Activated naive CD4-positive, alpha-beta T cell treated with Interleukin-2 at 50 U/mL for 16 hours (primary cell): ENCODE measurements around the gene COX6B1.
"Not testable (repeated sequence)": the region's sequence is repeated elsewhere in the genome, so short reads cannot be mapped to it uniquely, and the experiment has no call there.

Source experiments
- DNase-seq: peaks from one replicate; pipeline ENCODE4 v3.0.0-alpha.2; 2020

COX6B1 gene

DNA sequence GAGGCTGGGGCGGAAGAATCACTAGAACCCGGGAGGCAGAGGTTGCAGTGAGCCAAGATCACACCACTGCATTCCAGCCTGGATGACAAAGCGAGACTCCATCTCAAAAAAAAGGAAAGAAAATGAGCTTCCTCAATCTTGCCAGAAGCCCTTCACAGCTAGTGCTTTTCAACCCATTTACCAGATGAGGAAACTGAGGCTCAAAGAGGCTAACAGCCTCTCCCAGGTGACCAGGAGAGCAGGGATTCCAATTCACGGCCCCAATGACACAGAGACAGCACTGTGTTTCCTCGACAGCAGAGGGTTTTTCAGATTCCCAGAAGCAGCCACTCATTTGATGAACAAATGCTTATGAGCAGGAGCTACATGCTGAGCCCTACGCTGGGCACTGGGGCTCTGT lies 21.4 kb downstream of the COX6B1 start:
- no peak for DNase-seq

DNA sequence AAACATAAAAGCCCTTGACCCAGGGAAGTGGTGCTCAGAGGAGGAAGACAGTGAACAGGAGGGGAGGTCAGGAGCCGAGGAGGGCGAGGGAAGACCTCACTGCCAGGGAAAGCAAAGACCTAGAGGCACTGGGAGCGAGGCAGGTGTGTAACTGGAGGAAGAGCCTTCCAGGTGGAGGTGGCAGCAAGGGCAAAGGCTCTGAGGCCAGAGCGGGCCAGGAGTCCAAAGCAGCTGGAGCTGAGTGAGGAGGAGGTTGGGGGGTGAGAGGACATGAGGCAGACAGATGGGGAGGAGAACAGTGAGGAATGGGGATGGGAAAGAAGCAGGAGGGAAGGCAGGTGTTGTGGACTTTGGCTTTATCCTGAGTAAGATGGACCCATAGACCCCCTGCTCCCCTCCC lies 21.9 kb downstream of the COX6B1 start:
- no peak for DNase-seq

DNA sequence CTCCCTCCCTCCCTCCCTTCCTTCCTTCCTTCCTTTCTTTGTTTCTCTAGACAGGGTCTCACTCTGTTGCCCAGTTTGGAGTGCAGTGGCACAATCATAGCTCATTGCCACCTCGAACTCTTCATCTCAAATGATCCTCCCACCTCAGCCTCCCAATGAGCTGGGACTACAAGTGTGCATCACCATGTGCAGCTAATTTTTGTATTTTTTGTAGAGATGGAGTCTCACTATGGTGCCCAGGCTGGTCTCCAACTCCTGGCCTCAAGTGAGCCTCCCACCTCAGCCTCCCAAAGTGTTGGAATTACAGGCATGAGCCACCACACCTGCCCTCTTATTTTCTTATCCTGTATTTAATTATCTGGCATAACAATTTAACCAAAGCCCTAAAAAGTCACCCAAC lies 22.6 kb downstream of the COX6B1 start:
- no peak for DNase-seq

DNA sequence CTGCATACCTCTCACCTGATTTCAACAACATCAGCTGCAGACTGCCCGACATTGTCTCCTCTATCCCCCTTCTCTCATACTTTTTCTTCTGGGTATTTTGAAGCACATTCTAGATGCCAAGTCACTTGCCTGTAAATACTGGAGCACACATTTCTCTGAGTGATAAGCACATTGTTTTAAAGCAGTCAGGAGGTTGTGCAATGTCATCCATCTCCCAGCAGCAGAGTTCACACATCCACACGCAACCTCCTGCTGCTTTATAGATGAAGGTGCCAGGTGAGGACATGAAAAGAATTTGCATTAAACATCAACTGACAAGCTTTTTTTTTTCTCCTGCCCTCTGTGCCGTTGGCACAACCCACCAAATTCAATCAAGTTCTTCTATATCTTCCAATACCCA lies 23.7 kb downstream of the COX6B1 start:
- DNase-seq = no peak

DNA sequence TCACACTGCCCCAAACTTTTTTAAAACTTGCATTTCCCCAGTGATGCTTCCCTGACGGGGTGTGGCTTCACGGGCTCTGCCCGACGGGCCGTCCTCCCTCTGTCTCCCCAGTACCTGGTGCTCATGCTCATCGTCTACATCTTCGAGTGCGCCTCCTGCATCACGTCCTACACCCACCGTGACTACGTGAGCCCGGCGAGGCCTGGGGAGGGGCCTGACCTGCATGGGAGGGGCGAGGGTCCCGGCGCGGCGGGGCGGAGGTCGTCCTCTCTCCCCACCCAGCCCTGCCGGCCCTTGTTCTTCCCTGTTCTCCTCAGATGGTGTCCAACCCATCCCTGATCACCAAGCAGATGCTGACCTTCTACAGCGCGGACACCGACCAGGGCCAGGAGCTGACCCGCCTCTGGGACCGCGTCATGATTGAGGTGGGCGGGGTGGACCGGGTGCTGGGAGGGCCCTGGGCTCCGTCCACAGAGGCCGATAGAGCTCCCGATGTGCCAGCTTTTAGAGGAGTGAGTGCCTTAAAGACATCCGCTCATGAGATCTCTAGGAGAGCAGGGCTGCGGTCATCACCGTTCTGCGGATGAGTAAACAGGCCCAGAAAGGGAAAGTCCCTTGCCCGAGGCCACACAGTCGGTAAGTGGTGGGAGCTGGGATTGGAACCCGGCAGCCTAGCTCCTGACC lies 25.1 kb downstream of the COX6B1 start:
- DNase-seq = peak; percentile 63

DNA sequence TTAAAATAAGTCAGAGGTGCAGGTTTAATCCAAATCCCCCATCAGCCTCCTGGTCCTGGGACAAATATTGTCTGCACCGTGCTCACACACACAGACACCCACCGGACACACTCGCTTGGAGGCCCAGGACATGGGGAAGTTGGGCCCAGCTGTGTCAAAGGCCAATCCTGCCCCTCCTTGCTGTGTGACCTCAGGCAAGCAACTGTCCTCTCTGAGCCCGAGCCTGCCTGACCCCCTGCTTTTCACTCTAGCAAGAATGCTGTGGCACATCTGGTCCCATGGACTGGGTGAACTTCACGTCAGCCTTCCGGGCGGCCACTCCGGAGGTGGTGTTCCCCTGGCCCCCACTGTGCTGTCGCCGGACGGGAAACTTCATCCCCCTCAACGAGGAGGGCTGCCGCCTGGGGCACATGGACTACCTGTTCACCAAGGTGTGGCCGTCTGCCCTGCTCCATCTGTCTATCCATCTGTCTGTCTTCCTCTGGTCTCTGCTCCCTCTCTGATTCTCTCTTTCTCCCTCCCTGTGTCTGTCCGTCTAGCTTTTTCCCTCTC lies 27.5 kb downstream of the COX6B1 start:
- no peak for DNase-seq

DNA sequence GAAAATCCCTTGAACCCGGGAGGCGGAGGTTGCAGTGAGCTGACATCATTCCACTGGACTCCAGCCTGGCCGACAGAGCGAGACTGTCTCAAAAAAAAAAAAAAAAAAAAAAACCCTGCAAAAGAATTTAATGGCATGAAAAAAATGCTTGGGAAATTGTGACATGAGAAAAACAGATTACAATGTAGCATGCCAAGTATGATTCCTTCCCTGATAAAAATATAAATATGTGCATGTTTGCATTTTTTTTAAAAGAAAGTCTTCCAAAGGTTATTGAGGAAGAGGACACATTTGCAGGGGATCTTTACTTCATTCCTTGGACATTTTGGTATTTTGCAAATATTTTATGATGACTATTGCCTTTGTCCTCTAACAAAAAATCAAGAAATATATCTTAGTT lies 41.7 kb downstream of the COX6B1 start:
- DNase-seq = no peak

DNA sequence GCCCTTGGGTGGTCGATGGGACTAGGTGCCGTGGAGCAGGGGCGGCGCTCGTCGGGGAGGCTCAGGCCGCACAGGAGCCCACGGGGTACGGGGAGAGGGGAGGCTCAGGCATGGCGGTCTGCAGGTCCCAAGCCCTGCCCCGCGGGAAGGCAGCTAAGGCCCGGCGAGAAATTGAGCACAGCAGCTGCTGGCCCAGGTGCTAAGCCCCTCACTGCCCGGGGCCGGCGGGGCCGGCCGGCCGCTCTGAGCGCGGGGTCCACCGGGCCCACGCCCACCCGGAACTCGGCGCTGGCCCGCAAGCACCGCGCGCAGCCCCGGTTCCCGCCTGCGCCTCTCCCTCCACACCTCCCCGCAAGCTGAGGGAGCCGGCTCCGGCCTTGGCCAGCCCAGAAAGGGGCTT lies 43.0 kb downstream of the COX6B1 start:
- not testable (repeated sequence) for DNase-seq

DNA sequence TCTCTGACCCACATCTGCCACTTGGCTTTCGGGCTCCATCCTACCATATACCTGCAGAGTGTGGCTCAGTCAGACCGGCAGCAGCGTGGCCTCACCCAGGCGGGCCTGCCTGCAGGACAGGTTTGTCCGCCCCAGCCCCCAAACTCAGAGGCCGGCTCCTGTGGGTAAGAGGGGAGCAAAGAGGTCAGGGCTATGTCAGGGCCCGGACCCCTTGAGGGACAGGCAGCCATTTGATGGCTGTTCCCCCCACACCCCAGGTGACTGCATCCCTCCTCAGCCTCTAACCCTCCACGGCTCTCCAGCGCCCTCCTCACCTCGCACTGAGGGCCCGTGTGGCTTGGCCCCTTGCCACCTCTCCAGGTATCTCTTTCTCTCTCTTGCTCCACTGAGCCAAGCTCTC lies 43.9 kb downstream of the COX6B1 start:
- DNase-seq = no peak

DNA sequence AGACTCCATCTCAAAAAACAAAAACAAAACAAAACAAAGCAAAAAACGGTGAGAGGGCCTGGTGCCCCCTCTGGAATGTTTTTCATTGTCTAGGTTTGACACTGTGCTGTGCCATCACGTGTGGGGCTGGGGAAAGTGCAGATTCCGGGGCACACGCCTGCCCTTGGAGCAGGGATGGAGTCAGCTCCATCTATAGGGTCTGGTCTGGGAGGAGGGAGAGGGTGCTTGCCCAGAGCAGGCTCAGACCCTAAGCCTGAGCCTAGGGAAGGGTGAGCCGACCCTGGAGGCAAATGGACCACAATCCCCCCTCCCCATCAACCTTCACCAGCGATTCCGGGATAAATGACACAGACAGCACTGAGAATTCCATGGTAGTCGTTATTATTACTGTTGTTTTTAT lies 45.3 kb downstream of the COX6B1 start:
- DNase-seq = no peak

DNA sequence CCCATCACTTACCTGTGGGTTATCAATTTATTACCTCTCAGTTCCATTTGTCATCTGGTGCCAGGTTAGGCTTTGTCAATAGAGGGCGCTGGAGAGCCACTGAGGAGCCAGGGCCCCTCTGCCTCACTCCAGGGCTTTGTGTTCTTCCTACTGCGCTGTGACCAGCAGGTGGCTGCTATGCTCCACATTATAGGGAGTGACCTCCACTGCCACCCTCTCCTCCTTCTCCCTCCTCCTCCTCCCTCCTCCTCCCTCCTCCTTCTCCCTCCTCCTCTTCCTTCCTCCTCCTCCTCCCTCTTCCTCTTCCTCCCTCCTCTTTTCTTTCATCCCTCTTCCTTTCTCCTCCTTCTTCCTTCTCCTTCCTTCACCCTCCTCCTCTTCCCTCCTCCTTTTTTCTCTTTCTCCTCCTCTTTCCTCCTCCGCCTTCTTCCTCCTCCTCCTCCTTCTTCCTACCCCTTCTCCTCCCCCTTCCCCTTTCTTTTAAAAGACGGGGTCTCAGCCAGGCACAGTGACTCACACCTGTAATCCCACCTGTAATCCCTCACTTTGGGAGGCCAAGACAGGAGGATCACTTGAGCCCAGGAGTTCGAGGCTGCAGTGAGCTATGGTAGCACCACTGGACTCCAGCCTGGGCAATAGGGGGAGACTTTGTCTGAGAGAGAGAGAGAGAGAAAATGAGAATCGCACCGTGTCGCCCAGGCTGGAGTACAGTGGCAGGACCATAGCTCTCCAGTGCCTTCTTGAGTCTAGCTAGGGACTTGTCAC lies 45.9 kb downstream of the COX6B1 start:
- peak; percentile 91 for DNase-seq

DNA sequence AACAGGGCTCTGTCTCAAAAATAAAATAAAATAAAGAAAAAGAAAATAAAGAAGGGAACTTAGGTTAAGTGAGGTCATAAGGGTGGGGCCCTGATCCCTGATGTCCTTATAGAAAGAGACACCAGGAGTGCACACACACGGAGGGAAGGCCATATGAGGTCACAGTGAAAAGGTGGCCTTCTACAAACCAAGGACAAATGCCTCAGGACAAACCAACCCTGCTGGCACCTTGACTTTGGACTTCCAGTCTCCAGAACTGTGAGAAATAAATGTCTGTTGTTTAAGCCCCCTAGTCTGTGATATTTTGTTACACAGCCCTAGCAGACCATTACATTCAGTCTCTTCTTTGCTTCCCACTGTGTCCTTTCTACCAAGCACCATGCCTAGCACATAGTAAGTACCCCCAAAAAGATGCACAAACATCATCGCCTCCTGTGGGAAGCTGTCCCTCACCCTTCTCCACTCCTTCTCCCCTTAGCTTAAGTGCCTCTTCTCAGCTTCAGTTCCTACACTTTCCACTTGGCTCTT lies 47.8 kb downstream of the COX6B1 start:
- DNase-seq = no peak

DNA sequence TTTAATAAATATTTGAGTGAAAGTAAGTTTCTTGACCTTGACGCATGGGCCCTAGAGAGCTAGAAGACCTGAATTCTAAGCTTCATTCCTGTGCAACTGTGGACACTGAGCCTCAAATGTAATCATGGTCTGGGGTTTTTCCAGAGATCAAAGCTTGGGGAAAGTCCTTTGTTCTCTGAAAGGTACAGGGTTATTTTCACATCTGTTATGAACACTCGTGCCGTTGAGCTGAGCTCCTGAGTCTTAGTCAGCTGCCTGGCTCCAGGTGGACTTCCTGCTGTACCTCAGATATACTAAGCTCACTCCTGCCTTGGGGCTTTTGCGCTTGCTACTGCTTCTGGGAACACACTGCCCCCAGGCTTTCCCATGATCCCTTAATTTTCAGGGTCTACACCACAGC lies 48.7 kb downstream of the COX6B1 start:
- DNase-seq = no peak

DNA sequence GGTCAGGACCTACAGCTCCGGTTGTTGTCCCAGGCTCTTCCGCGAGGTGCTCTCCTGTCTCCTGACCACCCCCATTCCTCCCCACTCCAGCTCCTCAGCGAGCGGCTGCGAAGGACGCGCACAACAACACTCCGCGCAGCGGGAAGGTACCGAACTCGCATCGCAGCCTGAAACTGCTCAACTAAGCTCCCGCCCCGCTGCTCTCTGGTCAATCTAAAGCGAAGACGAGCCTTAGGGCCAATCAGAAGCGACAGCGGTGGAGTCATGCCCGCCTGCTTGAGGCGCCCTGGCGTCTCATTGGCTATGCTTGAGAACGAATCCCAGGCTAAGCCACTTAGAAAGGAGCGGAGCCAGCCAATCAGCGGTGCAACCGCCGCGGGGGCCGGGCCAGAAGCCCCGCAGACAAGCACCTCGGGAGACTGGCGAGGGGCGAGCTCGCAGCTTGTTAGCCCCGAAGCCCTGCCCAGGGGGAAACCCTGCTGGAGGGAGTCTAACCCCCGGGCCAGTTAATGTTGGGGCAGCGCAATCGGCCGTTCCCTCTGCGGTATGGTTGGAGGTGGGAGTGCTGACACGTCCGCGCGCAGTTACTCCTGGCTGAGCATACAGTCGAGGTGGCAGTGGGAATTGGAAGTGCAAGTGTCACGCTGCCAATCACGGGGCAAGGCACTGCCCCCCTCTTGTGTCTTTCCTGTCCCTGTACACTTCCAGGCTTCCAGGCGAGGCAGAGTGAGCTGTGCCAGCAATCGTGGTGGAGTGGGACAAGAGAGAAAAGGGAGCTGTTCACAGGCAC lies 54.3 kb downstream of the COX6B1 start:
- DNase-seq = peak; percentile 94

DNA sequence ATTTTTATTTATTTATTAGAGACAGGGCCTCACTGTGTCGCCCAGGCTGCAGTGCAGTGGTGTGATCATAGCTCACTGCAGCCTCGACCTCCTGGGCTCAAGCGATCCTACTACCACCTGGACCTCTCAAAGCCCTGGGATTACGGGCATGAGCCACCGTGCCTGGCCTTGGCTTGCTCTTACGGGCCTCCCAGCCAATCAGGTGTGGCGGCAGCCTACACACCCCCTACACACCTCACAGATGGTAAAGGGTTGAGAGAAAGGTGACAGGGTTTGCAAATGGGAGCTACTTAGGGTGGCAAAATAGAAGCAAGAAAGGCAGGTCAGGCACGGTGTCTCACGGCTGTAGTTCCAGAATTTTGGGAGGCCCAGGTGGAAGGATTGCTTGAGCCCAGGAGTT lies 55.2 kb downstream of the COX6B1 start:
- DNase-seq = no peak

DNA sequence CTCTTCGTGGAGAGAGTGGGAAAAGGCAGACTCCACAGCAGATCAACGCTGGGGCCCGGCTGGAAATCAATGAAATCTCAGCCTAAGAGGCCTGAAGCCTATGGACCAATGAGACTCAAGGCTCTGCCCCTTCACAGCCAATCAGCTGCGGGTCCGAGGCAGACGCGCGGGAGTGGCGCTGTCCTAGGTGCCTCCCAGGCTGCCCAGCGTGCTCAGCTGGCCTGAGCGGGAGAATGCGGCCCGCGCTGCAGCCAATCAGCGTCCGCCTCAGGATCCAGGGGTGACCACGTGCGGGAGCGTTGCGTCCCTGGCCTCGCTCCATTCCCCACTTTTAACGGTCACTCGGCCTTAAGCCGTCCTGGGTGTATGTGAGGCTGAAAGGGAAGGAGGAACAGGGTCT lies 56.1 kb downstream of the COX6B1 start, which contains the start of gene ZBTB32:
ZBTB32 (plus strand) TSS at position 341 of the 400 bp plus-strand sequence. CDS start 10,069 bp downstream, outside the sequence.
- DNase-seq = no peak
